ENCODE results near the gene CLN6.
A peak's percentile ranks its signal among the peaks of the same experiment; 100 is the strongest.
"Not testable (repeated sequence)": the region's sequence is repeated elsewhere in the genome, so short reads cannot be mapped to it uniquely, and the experiment has no call there.

Gene CLN6

GRCh38 chr15:68221530-68222431 lies 7.7 kb downstream of the CLN6 start:
- not testable (repeated sequence) for DNase-seq

GRCh38 chr15:68220967-68221366 lies 8.6 kb downstream of the CLN6 start:
- DNase-seq: no peak

GRCh38 chr15:68220489-68220888 lies 9.0 kb downstream of the CLN6 start:
- no peak for DNase-seq

- no peak for DNase-seq
Measured at GRCh38 chr15:68218847-68219798, 10.4 kb downstream of the CLN6 start.

- no peak for DNase-seq
Measured at GRCh38 chr15:68218331-68218730, 11.2 kb downstream of the CLN6 start.

GRCh38 chr15:68217341-68217740 lies 12.2 kb downstream of the CLN6 start:
- DNase-seq: no peak

GRCh38 chr15:68214838-68215254 lies 14.7 kb downstream of the CLN6 start:
- no peak for DNase-seq

GRCh38 chr15:68213991-68214837 lies 15.3 kb downstream of the CLN6 start:
- DNase-seq: no peak

GRCh38 chr15:68213491-68213845 lies 16.1 kb downstream of the CLN6 start:
- DNase-seq: not testable (repeated sequence)

- no peak for DNase-seq
Measured at GRCh38 chr15:68211656-68212320, 17.7 kb downstream of the CLN6 start.

GRCh38 chr15:68210821-68211655 lies 18.5 kb downstream of the CLN6 start:
- DNase-seq: peak; percentile 45

- DNase-seq: no peak
Measured at GRCh38 chr15:68210409-68210756, 19.1 kb downstream of the CLN6 start.

GRCh38 chr15:68209735-68210408 lies 19.7 kb downstream of the CLN6 start:
- peak; percentile 19 for DNase-seq

GRCh38 chr15:68209272-68209671 lies 20.3 kb downstream of the CLN6 start:
- no peak for DNase-seq

- no peak for DNase-seq
Measured at GRCh38 chr15:68208636-68209240, 20.8 kb downstream of the CLN6 start.

- no peak for DNase-seq
Measured at GRCh38 chr15:68208136-68208535, 21.4 kb downstream of the CLN6 start.

- no peak for DNase-seq
Measured at GRCh38 chr15:68207176-68207935, 22.2 kb downstream of the CLN6 start.

GRCh38 chr15:68206711-68207151 lies 22.8 kb downstream of the CLN6 start:
- DNase-seq: no peak

- DNase-seq: no peak
Measured at GRCh38 chr15:68205954-68206539, 23.5 kb downstream of the CLN6 start.
